GM18498 (cell line): Measurements from ENCODE around the gene ICE1.
"Not testable (repeated sequence)": the region's sequence is repeated elsewhere in the genome, so short reads cannot be mapped to it uniquely, and the experiment has no call there.

ENCODE experiments used
- ATAC-seq: cut with Tn5 transposase; IDR thresholded peaks from one replicate; pipeline ENCODE4 v1.9.1; 2021; ENCODE audit warnings: mild to moderate bottlenecking, moderate library complexity; ENCODE audit not compliant: unreplicated experiment

The ICE1 gene

GRCh38 chr5:5432020-5432707 is 9.7 kb downstream of the ICE1 start:
- no peak for ATAC-seq

GRCh38 chr5:5436203-5436760 is 13.8 kb downstream of the ICE1 start:
- no peak for ATAC-seq

GRCh38 chr5:5437227-5438172 is 15.0 kb downstream of the ICE1 start:
- peak; percentile 72 for ATAC-seq

DNA sequence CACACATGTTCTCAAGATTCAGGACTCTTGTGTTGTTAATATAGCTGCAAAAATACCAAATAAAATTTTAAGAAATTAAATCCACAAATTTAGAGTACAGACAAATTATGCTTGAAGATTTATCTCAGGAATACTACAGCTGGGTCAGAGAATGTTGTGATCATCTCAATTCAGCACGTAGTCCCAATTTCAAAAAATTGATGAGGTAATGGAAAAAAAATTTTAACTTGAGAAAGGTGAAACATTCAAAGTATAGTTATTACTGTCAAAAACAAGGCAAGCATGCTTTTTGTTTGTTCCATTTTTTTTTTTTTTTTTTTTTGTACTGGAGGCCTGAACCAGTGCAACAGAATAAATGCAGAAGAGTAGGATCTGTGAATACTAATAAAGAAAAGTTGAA is 29.4 kb downstream of the ICE1 start:
- ATAC-seq, result no peak

DNA sequence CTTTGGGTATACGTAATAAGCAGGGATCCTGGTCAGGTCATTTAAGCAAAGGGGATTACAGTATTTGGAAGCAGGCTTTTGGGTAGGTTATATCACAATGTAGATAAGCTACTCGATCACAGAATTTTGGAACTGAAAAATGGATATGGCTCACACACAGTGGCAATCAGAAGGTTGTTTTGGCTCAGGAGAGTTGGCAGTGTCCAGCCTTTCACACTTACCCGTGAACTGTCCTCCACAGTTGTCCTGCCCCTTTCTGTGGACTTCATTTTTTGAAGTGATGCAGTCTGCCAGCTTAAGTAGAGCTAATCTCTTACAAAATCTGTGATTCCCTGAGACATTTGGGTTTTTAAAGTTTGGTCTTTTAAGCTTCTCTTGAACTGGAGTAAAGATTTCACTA is 30.7 kb downstream of the ICE1 start:
- ATAC-seq, result no peak

DNA sequence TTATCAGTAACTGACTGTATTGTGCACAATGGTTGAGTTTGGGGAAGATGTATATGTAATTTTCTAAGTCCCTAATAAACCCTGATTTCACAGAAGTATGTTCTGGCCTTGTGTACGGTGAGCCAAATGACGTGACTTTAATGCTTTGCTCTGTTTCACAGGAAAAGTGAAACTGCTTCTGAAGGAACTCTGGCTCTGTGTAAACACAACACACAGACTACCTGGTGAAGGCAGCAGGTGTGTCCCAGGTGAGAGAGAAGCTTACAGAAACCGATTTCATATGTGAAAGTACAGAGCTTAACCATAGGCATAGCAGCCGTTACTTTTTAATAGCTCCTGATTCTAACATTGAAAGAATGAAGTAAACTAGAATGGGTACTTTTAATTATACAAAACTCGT is 31.9 kb downstream of the ICE1 start:
- no peak for ATAC-seq

DNA sequence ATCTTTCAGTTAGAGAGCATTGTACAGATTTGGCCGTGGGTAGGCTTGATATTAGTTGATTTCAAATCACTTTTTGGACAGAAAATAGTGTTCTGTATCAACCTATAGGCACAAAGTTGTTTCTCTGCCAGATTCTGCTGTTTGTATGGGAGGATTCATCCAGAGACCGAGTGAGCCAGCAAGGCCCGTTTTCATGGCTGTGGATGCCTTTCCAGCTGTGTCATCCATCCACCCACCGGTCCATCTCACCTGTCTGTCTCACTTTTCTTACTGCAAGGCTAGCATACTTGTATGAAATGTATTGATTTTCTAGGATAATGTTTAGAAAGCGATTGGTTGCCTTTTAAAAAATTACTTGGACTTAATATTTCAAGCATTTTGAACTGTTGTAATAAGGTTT is 34.4 kb downstream of the ICE1 start:
- ATAC-seq, result no peak

- ATAC-seq, result no peak
Observed at GRCh38 chr5:5460311-5460710, 37.8 kb downstream of the ICE1 start.

- no peak for ATAC-seq
Observed at GRCh38 chr5:5461012-5461411, 38.5 kb downstream of the ICE1 start.

DNA sequence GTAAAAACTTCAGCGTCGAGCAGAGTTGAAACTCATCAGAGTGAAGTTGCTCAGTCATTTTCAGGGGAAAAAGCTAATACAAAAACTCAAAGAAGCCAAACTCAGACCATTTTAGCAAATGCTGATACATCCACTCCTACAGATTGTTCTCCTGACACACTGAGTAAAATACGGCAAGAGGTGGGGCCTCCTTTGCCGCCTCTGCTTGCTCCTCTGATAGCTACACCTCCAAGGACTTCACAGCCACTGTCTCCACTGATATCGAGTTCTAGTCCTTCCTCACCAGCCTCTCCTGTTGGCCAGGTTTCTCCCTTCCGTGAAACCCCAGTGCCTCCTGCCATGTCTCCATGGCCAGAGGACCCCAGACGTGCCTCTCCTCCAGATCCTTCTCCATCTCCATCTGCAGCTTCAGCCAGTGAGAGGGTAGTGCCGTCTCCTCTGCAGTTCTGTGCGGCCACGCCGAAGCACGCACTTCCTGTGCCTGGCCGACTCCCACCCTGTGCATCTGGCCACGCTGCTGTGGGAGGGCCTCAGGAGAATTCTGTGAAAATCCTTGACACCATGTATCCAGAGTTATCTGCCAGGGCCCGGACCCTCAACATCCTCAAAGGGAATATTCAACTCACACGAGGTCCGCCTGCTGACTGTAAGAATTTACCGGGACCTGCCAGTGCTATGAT is 41.7 kb downstream of the ICE1 start:
- ATAC-seq, result no peak

GRCh38 chr5:5466227-5466626 is 43.8 kb downstream of the ICE1 start:
- no peak for ATAC-seq

DNA sequence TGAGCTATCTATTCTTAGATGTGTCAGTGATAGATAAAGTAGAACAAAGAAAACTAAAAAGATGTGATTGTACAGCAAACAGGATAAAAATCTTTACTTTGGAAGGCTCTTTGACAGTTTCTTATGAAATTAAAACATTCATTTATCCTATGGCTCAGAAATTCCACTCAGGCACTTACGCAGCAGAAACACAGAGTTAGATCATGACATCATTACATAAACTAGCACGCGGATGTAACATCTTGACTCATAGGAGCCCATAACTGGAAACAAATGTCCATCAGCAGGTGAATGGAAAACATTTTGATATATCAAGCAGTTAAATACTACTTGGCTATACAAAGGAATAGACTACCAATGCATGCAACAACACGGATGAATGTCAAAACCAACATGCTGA is 45.3 kb downstream of the ICE1 start:
- no peak for ATAC-seq

- no peak for ATAC-seq
Observed at GRCh38 chr5:5470933-5471332, 48.5 kb downstream of the ICE1 start.

- ATAC-seq, result no peak
Observed at GRCh38 chr5:5473226-5473625, 50.7 kb downstream of the ICE1 start.

GRCh38 chr5:5474961-5475360 is 52.5 kb downstream of the ICE1 start:
- no peak for ATAC-seq

DNA sequence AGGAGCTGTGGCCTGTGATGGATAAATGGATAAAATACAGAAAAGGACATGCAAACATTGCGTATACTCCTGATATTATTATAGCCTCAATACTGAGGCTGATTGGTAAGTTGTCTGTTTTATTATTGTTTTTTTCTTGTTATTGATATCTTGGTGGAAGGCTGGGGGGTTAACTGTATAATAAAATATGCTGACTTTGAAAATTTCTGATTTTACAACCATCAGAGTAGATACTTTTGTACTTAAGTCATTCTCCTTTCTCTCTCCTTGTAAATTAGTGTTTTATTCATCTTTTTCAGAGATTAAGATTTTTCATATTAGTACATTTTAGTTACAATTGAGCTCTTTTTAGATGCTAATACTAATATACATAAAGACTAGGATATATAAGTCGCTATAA is 53.5 kb downstream of the ICE1 start:
- no peak for ATAC-seq

GRCh38 chr5:5479578-5479977 is 57.1 kb downstream of the ICE1 start:
- not testable (repeated sequence) for ATAC-seq

DNA sequence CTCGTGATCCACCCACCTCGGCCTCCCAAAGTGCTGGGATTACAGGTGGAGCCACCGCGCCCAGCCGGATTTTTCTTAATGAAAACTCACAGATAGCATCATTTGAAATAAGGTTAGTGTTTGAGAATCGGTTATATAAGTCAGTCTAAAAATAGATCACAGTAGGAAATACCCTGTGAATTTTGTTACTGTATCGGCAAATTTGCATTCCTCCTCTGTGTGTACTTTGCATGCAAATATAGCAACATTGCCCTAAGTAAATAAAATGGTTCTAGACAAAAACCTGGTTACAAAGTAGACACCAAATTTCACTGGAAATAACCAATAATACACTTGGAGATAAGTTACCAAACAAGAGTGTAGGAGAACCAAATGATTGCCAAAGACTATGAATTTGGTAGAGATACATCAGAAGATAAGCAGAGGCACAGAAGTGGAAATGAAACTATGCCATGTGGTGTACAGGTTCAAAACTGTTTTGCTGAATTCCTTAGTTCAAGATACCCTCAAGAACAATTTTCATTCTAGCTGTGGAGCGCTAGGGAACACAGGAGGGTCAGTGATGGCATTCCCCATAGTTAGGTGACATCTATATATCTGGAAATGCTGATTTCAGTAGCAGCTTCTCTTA is 58.1 kb downstream of the ICE1 start:
- ATAC-seq, result peak; percentile 58

DNA sequence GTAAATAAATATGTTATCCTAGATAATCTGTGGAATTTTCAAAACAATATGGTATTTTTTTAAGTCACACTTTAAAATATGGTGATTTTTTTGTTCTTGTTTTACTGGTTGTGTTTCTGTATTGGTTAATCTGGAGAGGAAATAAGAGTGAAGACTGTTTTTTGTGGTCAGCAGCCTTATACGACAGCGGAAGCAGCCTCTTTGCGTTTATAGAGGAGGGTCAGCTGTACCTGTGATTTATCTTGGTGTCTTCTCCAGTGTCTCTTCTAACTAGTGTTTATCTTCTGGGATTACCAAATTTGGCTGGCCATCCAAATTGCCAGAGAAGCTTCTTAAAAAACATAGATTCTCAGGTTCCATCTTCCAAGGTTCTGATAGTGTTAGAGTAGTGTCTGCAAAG is 58.7 kb downstream of the ICE1 start:
- ATAC-seq, result no peak

GRCh38 chr5:5481633-5482032 is 59.2 kb downstream of the ICE1 start:
- no peak for ATAC-seq

- no peak for ATAC-seq
Observed at GRCh38 chr5:5483350-5483749, 60.9 kb downstream of the ICE1 start.
